WTC11 (cell line): ENCODE data around the gene HINFP.

ENCODE experiments used
- CBFB ChIP-seq: sonication (generic); formaldehyde crosslinking; IDR thresholded peaks from 2 replicates; pipeline ENCODE4 v1.8.1; 2022; ENCODE audit warnings: mild to moderate bottlenecking, low read depth, missing genetic modification reagents
- ETV6 ChIP-seq: sonication (generic); formaldehyde crosslinking; IDR thresholded peaks from 2 replicates; pipeline ENCODE4 v1.8.1; 2022; ENCODE audit warnings: mild to moderate bottlenecking, missing genetic modification reagents
- NFE2L1 ChIP-seq: sonication (generic); formaldehyde crosslinking; IDR thresholded peaks from 2 replicates; pipeline ENCODE4 v1.8.1; 2023; ENCODE audit warnings: missing genetic modification reagents
- TF ChIP-seq, protein P1 (sequence below): fragments of 200-600 bp; IDR thresholded peaks from 2 replicates; pipeline ENCODE4 v1.8.0; 2022; ENCODE audit warnings: antibody characterized with exemption
- TF ChIP-seq, protein P2 (sequence below): sonication (generic); formaldehyde crosslinking; IDR thresholded peaks from 2 replicates; pipeline ENCODE4 v1.8.0; 2022; ENCODE audit warnings: mild to moderate bottlenecking, missing genetic modification reagents

DNA sequence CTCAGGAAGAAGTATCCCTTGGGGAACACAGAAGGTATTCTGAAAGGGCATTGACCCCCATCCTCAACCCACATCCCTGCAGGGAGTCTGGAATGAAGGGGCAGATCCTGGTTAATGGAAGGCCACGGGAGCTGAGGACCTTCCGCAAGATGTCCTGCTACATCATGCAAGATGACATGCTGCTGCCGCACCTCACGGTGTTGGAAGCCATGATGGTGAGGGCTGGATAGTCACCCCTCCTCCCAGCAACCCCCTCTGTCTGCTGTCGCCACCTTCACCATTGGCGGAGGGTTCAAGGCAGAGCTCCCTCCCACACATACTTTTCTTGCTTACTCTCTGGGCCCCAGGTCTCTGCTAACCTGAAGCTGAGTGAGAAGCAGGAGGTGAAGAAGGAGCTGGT lies 32.8 kb downstream of the HINFP start:
- TF ChIP-seq NFE2L1: no peak
- TF ChIP-seq, protein P1, sequence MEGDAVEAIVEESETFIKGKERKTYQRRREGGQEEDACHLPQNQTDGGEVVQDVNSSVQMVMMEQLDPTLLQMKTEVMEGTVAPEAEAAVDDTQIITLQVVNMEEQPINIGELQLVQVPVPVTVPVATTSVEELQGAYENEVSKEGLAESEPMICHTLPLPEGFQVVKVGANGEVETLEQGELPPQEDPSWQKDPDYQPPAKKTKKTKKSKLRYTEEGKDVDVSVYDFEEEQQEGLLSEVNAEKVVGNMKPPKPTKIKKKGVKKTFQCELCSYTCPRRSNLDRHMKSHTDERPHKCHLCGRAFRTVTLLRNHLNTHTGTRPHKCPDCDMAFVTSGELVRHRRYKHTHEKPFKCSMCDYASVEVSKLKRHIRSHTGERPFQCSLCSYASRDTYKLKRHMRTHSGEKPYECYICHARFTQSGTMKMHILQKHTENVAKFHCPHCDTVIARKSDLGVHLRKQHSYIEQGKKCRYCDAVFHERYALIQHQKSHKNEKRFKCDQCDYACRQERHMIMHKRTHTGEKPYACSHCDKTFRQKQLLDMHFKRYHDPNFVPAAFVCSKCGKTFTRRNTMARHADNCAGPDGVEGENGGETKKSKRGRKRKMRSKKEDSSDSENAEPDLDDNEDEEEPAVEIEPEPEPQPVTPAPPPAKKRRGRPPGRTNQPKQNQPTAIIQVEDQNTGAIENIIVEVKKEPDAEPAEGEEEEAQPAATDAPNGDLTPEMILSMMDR: no peak
- TF ChIP-seq, protein P2, sequence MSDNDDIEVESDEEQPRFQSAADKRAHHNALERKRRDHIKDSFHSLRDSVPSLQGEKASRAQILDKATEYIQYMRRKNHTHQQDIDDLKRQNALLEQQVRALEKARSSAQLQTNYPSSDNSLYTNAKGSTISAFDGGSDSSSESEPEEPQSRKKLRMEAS (CRISPR knock-in tag): no peak
- no peak for TF ChIP-seq CBFB
- no peak for TF ChIP-seq ETV6 (CRISPR knock-in tag)
